SH-SY5Y (cell line): ENCODE measurements around the gene GPC5.

Source experiments
- GATA2 ChIP-seq: IDR thresholded peaks from 2 replicates; pipeline ENCODE4 v1.6.1; 2011; ENCODE audit warnings: mild to moderate bottlenecking, low read depth, low read length
- GATA3 ChIP-seq: IDR thresholded peaks from 2 replicates; pipeline ENCODE4 v1.6.1; 2011; ENCODE audit warnings: low read depth, mild to moderate bottlenecking, low read length, moderate library complexity

Gene GPC5

DNA sequence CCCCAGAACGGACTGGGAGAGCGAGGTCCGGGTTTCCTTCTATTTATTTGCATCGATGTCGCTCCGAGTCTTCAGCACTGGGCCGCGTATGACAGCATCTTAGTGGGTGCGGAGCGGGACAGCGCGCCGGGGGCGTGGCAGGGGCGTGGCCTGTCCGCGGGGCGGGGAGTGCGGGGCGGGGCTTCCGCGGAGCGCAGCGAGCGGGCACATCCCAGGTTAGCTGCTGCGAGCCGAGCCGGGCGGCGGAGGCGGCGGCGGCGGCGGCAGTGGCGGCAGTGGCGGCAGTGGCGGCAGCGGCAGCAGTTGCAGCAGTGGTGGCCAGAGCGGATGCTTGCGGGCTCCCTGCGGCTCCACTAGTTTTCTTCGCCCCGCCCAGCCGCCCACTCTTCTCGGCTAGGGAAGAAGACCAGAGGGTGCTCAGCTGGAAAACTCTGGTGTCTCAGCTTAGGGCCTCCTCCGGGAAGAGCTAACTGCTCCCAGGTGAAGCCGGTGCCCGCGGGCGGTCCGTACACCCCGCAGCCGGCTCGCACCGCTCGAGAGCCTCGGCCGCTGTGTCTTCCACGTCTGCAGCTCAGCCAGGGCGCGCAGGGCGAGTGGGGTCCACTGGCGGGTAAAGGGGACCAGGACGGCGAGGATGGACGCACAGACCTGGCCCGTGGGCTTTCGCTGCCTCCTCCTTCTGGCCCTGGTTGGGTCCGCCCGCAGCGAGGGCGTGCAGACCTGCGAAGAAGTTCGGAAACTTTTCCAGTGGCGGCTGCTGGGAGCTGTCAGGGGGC lies at the start of gene GPC5:
Gene GPC5, plus strand, starts transcription at position 209 of the 776 bp plus-strand sequence.
- TF ChIP-seq GATA2 = no peak
- no peak for TF ChIP-seq GATA3

GRCh38 chr13:91348906-91349435 lies 49.5 kb upstream of the GPC5 start:
- TF ChIP-seq GATA3 = no peak
- TF ChIP-seq GATA2 = peak; percentile 41; the same call in 1 of the 2 replicates

GRCh38 chr13:91349992-91350911 lies 48.2 kb upstream of the GPC5 start:
- no peak for TF ChIP-seq GATA2

- TF ChIP-seq GATA2 (no peak), GATA3 (no peak)
Measured at GRCh38 chr13:91351123-91351522, 47.3 kb upstream of the GPC5 start.

DNA sequence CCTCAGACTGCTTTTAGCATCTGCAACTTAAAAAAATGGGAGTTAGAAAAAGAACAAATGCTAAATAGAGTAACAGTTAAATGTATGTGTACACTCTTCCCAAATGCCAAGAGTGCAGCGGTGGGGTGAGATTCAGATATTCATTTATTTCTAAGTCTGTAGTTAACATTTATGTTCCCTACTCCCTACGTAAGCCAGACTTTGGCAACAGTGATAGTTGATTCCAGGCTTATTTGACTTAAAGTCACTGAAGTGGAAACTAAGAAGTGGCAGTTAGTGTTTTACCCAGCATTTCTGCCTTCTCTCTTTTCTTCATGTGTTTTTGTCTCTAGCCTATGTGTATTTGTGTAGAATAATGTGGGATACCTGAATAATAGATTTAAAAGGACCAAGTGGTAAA lies 46.4 kb upstream of the GPC5 start:
- TF ChIP-seq GATA3 (no peak), GATA2 (no peak)

GRCh38 chr13:91353494-91353893 lies 44.9 kb upstream of the GPC5 start:
- TF ChIP-seq GATA2 = no peak
- TF ChIP-seq GATA3 = no peak

GRCh38 chr13:91355099-91355825 lies 43.2 kb upstream of the GPC5 start:
- TF ChIP-seq GATA3 (no peak), GATA2 (no peak)

DNA sequence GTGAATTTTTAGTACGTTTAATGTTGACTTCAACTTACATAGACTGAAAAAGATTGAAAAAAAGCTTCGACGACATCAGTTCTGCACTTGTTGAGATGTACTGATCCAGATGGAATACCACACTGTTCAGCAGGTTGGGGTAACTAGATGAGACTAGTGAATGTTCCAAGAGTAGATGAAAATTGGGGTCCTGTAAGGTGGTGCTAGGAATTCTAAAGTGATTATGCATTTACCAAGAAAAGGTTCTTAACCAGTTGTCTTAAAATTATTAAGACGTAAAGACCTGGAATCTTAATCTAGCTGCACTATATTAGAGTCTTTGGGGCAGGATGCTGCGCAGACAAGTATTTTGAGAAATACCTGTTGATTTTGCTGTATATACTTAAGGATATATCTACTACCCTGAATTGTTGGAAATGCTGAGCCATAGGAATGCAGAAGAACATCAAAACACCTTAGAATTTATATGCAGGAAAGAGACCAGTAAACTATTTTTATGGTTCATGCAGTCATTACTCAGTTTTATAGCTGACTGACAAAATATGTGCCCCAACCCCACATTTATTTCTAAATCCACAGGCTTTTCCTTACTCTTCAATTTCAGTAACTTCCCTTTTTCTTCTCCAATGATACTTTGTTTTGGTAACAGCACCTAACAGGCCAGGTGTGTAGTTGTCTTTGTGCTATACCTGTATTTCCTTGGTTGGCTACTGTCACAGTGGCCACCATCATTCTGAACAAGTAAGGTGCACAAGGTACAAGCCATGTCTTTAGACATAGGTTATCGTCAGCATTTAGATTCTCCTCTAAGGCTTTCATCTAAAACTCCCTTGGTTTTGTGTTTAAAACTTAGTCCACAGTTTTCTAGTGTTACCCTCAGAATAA lies 42.4 kb upstream of the GPC5 start:
- TF ChIP-seq GATA2 (no peak), GATA3 (no peak)

- no peak for TF ChIP-seq GATA3
- TF ChIP-seq GATA2 = no peak
Measured at GRCh38 chr13:91356919-91357612, 41.4 kb upstream of the GPC5 start.

GRCh38 chr13:91357613-91358386 lies 40.6 kb upstream of the GPC5 start:
- TF ChIP-seq GATA3 = no peak
- no peak for TF ChIP-seq GATA2

DNA sequence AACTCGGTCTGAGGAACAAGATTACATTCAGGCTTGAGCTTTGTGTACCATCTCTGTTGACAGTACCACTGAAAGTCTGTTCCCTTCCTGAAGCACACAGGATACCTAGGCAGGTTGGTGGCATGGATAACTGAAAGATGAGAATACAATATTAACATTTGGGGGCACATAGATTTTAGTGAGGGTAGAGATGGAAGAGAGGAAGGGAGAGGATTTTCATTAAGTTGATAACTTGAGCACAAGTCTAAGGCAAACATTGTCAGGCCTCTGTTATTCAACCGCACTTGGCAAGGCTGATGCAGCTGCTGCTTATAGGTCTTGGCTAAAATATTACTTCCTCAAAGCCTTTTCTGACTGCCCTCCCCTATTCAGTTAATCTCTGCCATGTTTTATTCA lies 40.0 kb upstream of the GPC5 start:
- TF ChIP-seq GATA3 (no peak), GATA2 (no peak)

- TF ChIP-seq GATA2 (no peak), GATA3 (no peak)
Measured at GRCh38 chr13:91359111-91359510, 39.3 kb upstream of the GPC5 start.

- TF ChIP-seq GATA3 = no peak
- TF ChIP-seq GATA2 = no peak
Measured at GRCh38 chr13:91359631-91360030, 38.8 kb upstream of the GPC5 start.
